NCI-H2107 (cell line): ENCODE measurements around the gene ROPN1L.
A peak's percentile ranks its signal among the peaks of the same experiment; 100 is the strongest.
"Not testable (repeated sequence)": the region's sequence is repeated elsewhere in the genome, so short reads cannot be mapped to it uniquely, and the experiment has no call there.

Experiments used
- DNase-seq: peaks from one replicate; lab custom pipeline; 2025; lab: John Stamatoyannopoulos, UW

The ROPN1L gene

DNA sequence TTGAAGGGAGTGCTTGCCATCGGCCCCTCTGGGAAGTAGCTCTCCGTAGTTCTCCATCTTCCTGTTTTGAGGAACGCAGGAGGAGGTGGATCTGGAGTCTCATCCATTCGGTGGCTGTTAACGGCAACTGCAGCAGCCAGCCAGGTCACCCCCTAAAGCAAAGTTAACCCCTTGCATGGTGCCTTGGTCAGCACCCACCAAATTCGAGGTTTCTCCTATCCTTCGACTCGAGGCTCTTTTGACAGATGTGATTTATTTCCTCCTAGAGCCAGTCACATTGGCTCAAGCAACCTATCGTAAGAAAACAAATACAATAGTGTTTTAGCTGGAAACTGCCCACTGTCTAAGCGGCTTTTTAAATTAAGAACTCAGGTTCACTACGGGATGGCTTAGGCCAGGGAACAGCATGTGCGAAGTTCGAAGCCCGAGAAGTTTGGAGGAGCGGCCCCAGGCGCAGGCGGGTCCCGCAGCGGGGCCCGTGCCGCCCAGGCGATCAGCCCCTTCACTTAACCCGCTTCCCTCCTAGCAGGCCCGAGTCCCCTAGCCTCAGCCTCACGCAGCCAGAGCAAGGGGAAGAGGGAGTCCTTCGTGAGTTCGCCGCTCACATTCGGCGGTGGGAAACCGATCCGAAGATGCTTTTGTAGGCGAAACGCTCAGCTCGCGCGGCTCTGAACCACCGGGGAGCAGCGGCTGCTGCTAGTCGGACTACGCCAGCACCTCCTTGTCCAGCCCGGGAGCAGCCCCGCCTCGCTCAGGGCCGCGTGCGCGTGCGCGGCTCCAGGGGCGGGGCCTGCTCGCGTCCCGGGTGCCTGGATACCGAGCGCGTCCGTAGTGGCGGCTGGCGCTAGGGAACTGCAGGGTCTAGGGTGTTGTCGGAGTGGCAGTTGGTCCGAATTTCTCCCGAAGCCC lies at the start of gene ROPN1L:
TSS of gene ROPN1L (plus strand) at position 797 of the 909 bp plus-strand sequence. CDS start 289 bp downstream, outside the sequence.
- DNase-seq: peak; percentile 89

DNA sequence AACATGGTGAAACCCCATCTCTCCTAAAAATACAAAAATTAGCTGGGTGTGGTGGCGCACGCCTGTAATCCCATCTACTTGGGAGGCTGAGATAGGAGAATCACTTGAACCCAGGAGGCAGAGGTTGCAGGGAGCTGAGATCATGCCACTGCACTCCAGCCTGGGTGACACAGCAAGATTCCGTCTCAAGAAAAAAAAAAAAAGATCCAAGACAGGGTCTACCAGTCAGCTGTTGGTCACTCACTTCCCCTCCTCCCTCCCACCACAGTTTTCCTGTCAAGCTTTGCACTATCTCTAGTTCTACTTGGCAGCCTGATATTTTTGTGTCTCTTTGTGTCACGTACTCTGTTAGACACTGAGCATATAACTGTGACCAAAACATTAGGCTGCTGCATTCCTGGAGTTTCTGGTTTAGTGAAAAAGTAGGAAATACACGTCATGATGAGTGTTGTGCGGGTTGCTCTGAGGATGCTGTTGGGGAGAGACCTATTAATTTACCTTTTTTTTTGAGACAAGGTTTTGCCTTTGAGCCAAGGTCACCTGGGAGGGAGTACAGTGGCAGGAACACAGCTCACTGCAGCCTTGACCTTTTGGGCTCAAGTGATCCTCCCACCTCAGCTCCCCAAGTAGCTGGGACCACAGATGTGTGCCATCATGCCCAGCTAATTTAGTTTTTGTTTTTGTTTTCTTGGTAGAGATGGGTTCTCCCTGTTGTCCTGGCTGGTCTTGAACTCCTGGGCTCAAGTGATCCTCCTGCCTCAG lies 48.9 kb upstream of the ROPN1L start:
- not testable (repeated sequence) for DNase-seq

DNA sequence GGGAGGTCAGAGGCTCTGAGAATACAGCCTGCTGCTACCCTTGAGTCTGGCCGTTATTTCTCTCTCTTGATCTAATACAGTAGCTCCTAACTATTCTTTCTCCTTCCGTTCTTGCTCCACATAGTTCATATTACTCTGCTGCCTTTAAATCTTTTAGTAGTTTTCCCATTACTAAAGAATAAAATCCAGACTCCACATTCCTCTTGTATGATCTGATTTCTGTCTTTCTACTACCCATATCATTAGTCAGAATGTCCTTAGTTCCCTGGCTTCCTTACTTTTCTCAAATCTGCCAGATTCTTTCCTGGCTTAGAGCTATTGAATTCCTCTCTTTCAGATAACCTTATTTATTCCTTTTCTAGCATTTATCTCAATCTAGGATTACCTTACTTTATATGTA lies 48.2 kb upstream of the ROPN1L start:
- DNase-seq: no peak

DNA sequence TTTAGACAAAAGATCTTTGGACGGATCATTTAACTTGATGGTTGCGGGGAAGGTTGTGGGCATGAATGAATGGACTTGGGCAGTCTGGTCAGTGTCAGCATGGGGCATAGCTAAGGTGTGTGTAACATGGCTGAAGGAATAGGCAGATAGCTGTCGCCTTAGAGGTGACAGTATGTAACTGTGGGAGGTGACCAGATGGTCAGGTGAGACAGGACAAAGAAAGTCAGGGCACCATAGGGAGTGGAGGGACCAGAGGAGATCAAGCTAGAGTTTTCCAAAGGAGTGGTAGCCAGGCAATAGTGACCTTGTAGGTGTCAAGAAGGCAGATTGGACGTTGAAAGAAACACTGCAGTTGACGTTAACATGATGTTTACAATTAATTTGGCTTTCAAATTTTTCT lies 45.1 kb upstream of the ROPN1L start:
- no peak for DNase-seq

DNA sequence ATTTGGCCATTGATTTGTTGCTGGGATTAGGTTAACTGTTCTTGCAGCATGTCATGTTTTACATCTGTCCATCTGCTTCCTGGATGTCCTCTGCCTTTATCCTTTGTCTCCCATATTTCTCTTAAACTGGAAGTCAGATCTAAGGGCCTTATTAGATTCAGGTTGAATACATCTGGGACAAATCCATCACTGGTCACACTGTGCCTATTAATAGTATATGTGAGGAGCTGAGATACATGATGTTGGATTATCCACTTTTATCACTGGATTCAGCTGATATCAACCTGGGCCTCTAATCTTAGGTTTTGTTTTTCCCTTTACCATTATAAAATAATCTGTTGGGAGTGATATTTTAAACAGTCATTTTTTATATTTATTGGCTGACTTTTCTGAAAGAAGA lies 41.8 kb upstream of the ROPN1L start:
- DNase-seq: no peak

DNA sequence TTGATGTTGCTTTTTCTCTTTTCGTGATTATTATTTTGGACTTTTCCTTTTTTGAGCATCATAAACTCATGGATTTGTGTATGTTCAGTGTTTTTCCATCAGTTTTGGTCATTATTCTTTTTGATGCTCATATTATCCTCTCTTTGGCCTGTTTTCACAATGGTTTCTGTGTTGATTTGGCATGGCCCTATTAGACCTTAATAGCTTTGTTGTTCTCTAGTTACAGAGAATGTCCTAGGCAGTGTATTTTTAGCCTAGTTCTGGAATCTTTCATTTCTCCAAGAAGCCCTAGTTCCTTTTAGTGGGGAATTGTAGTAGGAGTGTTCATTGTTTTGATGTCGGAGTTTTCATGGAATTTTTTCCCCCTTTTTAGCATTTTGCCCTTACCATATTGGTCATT lies 41.3 kb upstream of the ROPN1L start:
- no peak for DNase-seq

DNA sequence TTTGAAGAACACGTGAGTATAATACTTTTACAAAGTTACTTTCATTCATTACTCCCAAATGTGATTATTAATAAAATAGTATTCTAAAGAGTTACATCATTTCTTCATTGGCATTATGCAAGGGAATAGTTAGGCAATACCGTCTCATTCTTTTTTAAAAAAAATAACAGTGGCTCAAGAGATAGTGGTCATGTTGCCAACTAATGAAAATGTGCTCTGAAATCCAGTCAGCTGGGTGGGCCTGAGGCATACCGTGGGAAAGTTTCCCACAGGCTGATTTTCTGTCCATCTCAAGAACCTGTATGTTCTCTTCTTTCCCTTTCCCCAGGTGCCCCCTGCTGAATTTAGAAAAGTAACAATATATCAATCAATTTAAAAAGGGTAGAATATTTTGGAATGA lies 40.8 kb upstream of the ROPN1L start:
- no peak for DNase-seq

DNA sequence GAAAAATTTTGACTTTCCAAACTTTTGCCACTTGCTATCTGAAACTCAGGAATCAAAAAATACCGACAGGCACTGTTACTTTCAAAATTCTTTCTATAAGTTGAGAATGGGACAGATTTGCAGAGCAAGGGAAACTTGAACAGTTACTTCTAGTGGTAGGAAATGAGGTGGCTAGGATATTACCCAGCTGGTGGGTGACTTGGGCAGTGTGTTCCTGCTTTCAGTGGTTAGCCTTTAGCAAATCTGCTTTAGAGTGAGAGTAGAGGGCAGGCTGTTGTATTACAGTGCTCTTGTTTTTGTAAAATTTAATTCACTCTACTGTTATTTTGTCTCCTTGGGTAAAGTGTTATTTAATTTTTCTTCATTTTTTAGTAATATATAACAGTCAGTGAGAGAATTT lies 40.2 kb upstream of the ROPN1L start:
- DNase-seq: no peak

DNA sequence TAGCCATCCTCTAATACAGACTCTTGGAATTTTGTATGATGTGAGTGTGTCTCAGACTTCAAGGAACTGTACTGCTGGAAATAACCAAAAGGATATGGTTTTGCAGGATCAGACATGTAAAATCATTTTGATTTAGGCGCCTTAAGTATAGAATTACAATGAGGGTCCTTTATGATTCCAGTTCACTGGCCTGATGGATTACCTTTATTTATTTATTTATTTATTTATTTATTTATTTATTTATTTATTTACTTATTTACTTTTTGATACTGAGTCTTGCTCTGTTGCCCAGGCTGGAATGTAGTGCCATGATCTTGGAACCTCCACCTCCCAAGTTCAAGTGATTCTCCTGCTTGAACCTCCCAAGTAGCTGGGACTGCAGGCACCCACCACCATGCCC lies 37.9 kb upstream of the ROPN1L start:
- DNase-seq: no peak

DNA sequence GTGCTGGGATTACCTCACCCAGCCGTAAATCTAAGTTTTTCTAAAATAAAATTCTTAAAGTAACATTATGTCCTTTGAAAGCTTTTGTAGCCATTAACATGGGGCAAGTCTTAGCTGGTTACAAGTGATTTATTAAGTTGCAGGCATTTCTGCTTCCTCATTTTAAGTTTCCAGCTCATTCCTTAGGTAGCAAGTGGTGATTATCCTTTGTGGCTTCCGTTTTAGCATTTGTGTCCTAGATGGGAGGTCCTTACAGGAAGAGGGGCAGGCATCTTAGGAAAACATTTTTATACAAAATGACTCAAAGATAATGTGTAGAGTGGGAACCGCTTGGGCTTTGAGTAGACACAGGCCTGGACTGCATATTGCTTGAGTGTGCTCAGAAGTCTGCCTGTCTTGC lies 35.0 kb upstream of the ROPN1L start:
- no peak for DNase-seq

DNA sequence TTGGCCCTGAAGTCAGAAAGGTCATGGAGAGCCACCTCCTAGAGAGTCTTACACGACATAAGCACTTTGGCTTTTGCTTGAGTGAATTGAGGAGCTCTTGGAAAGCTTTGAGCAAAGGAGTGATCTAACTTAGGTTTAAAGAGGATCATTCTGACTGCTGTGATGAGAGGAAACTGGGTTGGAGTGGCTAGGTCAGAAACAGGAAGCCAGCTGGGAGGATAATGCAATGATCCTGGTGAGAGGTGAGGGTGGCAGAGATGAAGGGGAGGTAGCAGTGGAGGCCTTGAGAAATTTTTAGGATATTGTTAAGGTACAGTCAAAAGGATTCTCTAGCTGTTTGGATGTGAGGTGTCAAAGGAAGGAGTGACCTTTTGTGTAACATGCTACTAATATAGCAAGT lies 32.2 kb upstream of the ROPN1L start:
- no peak for DNase-seq

DNA sequence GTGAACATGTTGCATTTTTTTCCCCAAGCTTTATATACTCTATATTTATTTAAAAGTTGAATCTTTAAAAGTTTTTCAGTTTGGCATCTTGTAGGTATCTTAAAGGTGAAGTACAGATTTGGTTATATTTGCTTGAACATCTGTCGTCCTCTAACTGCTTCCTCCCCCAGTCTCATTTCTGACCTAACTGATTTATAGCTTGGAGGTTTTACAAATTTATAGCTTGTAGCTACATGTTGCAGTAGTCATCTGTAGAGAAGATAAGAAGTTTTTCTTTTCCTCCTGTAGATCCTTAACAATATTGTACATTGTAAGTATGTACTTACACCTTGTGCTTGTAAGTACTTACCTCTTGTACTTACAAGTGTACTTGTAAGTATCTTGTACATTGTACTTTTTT lies 31.0 kb upstream of the ROPN1L start:
- DNase-seq: no peak

DNA sequence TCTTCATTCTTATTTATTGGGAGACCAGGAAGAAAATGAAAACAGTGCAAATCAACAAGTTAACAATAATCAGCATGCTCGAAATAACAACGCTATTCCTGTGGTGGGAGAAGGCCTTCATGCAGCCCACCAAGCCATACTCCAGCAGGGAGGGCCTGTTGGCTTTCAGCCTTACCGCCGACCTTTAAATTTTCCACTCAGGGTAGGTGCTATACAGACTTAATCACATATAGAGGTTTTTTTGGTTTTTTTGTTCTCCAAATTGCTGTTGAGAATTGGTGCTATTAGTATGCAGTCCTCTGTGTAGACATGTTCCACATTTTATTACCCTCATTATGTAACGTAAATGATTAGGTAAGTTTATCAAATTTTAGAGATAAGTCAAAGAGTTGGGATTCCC lies 30.3 kb upstream of the ROPN1L start:
- DNase-seq: no peak

DNA sequence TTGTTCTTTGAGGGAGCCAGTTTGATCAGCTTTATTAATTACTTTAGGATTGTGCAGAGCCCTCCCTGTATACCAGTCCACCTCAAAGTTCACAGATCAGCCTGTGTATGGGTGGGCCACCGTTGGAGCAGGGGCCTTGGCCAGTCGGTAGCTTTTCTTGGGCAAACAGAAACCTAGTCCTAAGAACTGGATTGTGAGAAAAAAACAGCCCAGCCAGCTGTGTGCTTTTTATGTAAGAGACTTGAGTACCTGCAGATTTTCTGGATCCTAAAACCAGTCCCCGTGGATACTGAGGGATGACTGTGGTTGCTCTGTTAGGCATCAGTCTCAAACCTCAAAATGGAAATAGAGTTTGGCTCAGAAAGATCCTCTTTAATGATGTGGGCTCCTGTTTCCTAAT lies 24.8 kb upstream of the ROPN1L start:
- DNase-seq: no peak

DNA sequence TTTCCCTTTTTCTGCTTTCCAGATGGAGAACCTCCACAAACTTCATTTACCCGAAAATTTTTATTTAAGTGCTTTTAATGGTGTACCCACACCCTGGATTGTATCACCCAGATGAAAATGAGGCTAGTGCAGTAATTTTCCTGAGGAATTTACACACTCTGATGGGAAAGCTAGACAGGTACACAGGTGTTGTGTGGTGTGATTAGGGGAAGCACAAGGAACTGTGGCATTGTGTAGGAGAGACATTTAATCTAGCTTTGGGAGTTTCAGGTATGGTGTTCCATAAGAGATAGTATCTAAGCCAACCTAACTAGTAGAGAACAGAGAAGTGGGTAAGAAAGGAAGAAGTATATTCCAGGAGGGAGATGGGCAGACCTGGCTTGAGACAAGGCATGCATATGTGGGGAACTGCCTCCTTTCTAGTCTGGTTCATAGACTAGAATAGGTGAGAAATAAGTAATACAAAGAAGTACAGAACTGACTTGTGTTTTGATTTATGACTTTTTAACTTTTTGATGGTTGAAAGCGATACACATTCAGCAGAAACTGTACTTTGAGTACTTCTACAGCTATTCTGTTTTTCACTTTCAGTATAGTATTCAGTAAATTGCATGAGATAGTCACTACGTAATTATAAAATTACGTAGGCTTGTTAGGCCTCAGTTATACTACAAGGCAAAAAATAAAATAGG lies 22.9 kb upstream of the ROPN1L start:
- DNase-seq: no peak

DNA sequence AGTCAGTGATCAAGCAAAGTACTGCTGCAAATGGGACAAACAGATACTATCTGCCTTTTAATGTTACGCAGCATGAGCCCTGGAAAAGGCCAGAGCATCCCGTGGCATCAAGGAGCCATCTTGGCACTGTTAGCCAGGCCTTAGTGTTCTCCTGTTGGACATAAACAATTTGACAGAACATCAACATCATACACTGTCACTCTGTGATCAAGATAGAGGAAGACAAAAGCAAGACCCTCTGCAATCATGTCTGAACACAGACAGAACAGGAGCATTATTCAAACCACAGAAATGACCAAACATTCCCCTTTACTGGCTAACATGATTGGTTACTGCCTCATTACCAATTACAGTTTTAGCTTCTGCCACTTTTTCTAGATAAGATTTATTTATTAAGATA lies 21.2 kb upstream of the ROPN1L start:
- no peak for DNase-seq

DNA sequence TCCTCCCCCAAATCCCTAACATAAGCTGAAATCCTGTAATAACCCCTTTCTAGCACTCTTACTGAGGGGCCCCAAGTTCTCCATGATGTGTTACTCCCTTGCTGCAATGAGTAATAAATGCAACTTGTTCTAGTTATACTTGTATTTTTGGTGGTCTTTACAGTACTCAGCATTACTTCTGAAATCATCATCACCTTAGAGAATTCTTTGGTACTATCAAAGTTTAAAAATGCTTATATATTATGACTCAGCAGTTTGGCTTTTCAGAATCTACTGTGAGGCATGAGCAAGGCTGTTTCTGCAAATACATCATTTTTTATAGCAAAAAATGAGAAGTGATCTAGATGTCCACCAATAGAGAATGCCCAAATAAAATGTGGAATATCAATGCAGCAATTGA lies 20.7 kb upstream of the ROPN1L start:
- no peak for DNase-seq

DNA sequence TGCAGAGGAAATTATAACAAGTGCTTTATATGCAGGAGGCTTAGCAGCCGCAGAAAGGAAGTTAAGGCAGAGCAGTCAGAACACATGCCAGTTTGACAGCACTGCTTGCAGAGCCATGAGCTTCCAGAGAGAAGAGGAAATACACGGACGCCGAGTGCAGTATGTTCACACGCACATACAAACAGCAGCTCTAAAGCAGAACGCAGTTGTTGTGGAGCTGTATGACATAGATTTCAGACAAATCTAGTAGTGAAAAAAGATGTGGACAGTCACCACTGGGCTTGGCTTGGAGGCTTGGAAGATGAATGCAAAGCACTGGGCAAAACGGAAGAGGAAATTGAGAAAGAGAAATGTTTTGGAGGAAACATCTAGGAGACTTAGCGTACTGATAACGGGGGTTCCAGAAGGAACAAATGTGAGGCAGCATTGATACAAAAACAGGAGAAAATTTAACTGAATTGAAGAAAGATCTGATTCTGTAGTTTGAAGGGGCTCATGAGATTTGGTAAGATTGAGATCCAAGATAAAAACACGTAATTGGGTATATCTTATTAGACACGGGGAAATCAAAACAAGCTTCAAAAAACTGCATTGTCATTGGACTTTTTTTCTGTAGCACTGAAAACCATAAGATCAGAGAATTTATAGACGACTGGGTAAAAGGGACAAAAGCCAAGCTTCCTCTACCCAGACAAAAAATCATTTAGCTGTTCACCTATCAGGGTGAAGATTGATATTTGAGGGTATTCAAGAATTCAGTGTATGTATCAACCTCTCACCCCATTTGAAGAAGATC lies 19.6 kb upstream of the ROPN1L start:
- DNase-seq: no peak

DNA sequence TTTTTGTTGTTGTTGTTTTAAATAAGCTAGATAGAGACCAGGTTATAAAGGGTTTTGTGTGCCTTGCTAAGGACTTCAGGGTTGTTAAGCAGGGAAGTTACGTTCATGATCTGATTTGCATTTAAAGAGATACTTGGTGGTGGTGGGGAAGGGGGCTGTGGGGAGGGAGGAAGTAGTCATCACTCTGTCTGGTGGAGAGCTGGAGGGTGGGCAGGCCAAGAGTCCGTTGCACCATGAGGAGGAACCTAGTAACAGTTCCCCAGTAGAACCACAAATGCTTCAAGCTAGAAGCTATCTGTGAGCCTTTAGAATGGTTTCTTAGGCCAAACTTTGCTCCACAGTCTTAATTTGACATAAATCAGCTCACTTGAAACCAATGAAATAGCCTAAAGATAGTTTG lies 18.7 kb upstream of the ROPN1L start:
- no peak for DNase-seq

DNA sequence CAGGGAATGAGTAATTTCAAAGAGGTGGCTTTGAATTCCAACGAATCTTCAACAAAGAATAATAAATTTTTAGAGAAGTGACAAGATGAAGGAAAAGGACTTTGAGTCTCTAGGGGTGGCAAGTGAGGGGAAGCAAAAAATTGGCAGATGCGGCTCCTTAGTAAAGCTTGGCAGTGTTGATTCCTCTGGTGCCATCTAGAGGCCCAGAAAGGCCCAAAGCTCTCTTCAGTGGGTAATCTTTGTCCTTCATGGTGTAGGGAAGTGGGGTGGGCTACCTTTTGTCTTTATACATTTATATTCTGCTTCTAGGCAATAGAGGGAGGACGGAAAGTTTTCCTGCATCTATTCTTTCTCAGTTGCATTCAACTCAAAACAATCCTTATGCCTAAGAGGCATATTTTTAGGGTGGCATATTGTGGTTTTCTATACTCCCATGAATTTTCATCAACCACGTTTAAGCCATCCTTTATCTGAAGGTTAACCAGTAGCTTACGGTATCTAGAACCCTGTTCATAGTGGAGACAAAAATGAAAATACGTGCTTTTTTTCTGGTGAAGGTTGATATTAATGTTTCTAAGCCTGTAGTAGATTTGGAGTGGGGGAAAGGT lies 17.5 kb upstream of the ROPN1L start:
- no peak for DNase-seq

DNA sequence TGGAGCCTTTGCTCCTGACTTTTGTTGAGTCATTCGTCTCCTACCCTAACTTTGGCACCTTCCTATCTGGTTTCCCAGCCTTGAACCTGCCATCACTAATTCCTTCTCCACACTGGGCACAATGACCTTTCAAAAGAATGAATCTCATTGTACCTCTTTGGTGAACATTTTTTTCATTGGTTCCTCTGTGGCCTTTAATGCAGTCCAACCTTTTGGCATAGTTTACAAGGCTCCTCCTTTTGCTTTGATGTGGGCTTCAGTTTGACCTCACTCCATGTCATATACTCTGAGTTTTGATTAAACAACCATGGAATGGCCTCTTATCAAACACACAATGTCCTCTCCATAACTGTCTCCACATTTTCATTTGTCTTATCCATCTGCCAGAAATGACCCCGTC lies 14.5 kb upstream of the ROPN1L start:
- no peak for DNase-seq

DNA sequence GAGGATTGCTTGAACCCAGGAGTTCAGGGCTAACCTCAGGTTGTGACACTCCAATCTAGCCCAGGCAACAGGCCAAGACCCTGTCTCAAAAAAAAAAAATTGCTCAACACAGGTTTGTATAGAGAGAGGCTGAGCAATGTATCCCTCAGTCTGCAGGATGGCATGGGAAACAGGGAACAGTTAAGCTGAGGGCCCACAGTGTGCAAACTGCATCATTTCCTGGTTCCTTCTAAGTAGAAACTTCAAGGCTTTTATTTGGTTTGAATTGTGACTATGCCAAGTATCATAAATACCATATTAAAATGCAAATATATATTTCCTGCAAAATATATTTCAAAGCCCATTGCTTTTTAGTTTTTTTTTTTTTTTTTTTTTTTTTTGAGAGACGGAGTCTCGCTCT lies 13.7 kb upstream of the ROPN1L start:
- DNase-seq: no peak
